K562 (cell line): ENCODE results near the gene TMEM63A. TPM values are rescaled to one million over a fixed set of nuclear protein-coding genes. Genes with fewer than 3 reads are reported as not detected.

Experiments used
- BCL6 ChIP-seq: fragments of 250-450 bp; sonication (Bioruptor Pico); IDR thresholded peaks from 2 replicates; pipeline ENCODE4 v1.4.0; 2020
- CREB1 ChIP-seq, 2 experiments: sonication (generic) in 1 of 2; formaldehyde crosslinking in 1 of 2; IDR thresholded peaks; 2 replicates each; pipeline versions ENCODE4 v1.6.1 to v1.8.0; 2012 to 2022; ENCODE audit warnings: inconsistent platforms in 1 of 2, mild to moderate bottlenecking in 1 of 2, missing genetic modification reagents in 1 of 2, moderate library complexity in 1 of 2
- E4F1 ChIP-seq: fragments of 250-450 bp; sonication (Bioruptor Pico); IDR thresholded peaks from 2 replicates; pipeline ENCODE4 v1.5.0; 2021; ENCODE audit warnings: mild to moderate bottlenecking, borderline replicate concordance
- ELK1 ChIP-seq: sonication (generic); formaldehyde crosslinking; IDR thresholded peaks from 2 replicates; pipeline ENCODE4 v1.8.1; 2022; ENCODE audit warnings: missing genetic modification reagents
- PML ChIP-seq: IDR thresholded peaks from 2 replicates; pipeline ENCODE4 v1.6.1; 2012; ENCODE audit warnings: low read length, inconsistent platforms
- RFX5 ChIP-seq: IDR thresholded peaks from 2 replicates; pipeline ENCODE4 v1.6.1; 2011; ENCODE audit warnings: low read depth, mild to moderate bottlenecking, improper control_type of control experiment, low read length
- RREB1 ChIP-seq: fragments of 250-450 bp; sonication (Bioruptor Pico); IDR thresholded peaks from 2 replicates; pipeline ENCODE4 v1.4.0; 2020
- TAF15 ChIP-seq: fragments of 200-400 bp; formaldehyde crosslinking; IDR thresholded peaks from 2 replicates; pipeline ENCODE4 v1.6.1; 2017; ENCODE audit warnings: mild to moderate bottlenecking, low read depth, low read length, moderate library complexity
- TCF3 ChIP-seq: sonication (generic); formaldehyde crosslinking; IDR thresholded peaks from 2 replicates; pipeline ENCODE4 v1.4.0; 2020; ENCODE audit warnings: mild to moderate bottlenecking, missing genetic modification reagents
- ZBTB33 ChIP-seq: sonication (generic); formaldehyde crosslinking; IDR thresholded peaks from 2 replicates; pipeline ENCODE4 v1.8.1; 2023; ENCODE audit warnings: mild to moderate bottlenecking, missing genetic modification reagents
- ZKSCAN3 ChIP-seq: fragments of 250-450 bp; sonication (Bioruptor Pico); IDR thresholded peaks from 2 replicates; pipeline ENCODE4 v1.4.0; 2020
- ZNF12 ChIP-seq: sonication (generic); formaldehyde crosslinking; IDR thresholded peaks from 2 replicates; pipeline ENCODE4 v1.4.0; 2020; ENCODE audit warnings: mild to moderate bottlenecking, missing genetic modification reagents
- polyA plus RNA-seq, 8 experiments: library from polyadenylated mRNA; depleted of rRNA in 4 of 8; stranded (reverse) in 5 of 8; unstranded in 3 of 8; fragments of >200 nt; fragmentation: Nextera tagmentation in 2 of 8; fragmentation: Illumina TruSeq in 1 of 8; extraction: Ambion mirVana in 2 of 8; extraction: Trizol in 1 of 8; gene quantifications; 2 replicates each; pipeline versions ENCODE4 v1.2.1 to v1.2.3, GENCODE V29; 2011 to 2014; ENCODE audit warnings: inconsistent platforms in 1 of 8, missing spikeins in 1 of 8
- total RNA-seq, 7 experiments: library from RNA; depleted of rRNA in 6 of 7; stranded (reverse); fragments of >200 nt in 6 of 7; fragmentation: Illumina TruSeq in 2 of 7; extraction: Trizol in 2 of 7; gene quantifications; 2 replicates each; pipeline versions ENCODE4 v1.2.1 to v1.2.3, GENCODE V29; 2011 to 2021; ENCODE audit warnings: low replicate concordance in 1 of 7

TMEM63A gene
- total and polyA plus RNA-seq, 9 of the 15 experiments (the other 6 are each of a cell fraction or from before 2014, with no cell fraction given) = 2.0 to 54.6 (median 17.5) TPM

GRCh38 chr1:225881959-225882693, at the start of gene TMEM63A (continued):
- TF ChIP-seq RREB1 = 0 out of 2 replicates have a peak, but pooled peaks have one; percentile 10
- peak; percentile 69; the same call in 1 of the 2 replicates for TF ChIP-seq ZNF12 (CRISPR knock-in tag)
- TF ChIP-seq E4F1 (CRISPR knock-in tag) = no peak
- no peak for TF ChIP-seq BCL6
- TF ChIP-seq ZKSCAN3 = no peak
- TF ChIP-seq PML = peak; percentile 8; the same call in 1 of the 2 replicates
- TF ChIP-seq ZBTB33 = no peak
- TF ChIP-seq RFX5 = no peak
- peak; percentile 64 for TF ChIP-seq CREB1 (IDR thresholded peaks at IDR 0.05)
- peak; percentile 62; the same call in 1 of the 2 replicates for TF ChIP-seq CREB1 (CRISPR knock-in tag; IDR thresholded peaks at IDR 0.05)
- no peak for TF ChIP-seq ELK1 (CRISPR knock-in tag)
- TF ChIP-seq TAF15 = no peak
- TF ChIP-seq TCF3 (CRISPR knock-in tag) = peak; percentile 8; the same call in 1 of the 2 replicates
